Aorta (tissue), 5 donors: ENCODE results near the gene CAPS. TPM values are rescaled to one million over a fixed set of nuclear protein-coding genes. Genes with fewer than 3 reads are reported as not detected.

ENCODE experiments used
- ATAC-seq: fragments of 200-7000 bp; cut with Tn5 transposase; one replicate; pipeline ENCODE4 v1.9.1; 2022; ENCODE audit warnings: moderate library complexity; ENCODE audit not compliant: low FRiP score
- DNase-seq, 2 donors: peaks; one replicate each; pipeline ENCODE4 v3.0.0-alpha.2; 2020
- H3K27ac ChIP-seq, 2 donors: one replicate each; pipeline ENCODE4 v1.5.1; 2013; ENCODE audit warnings: low read length in 2 of 2, mild to moderate bottlenecking in 2 of 2, moderate library complexity in 2 of 2, control low read depth in 1 of 2, inconsistent platforms in 1 of 2, low read depth in 1 of 2
- H3K27me3 ChIP-seq, 2 donors: one replicate each; pipeline ENCODE4 v1.6.1; 2013; ENCODE audit warnings: control low read depth in 1 of 2, low read length in 1 of 2, mild to moderate bottlenecking in 1 of 2, moderate library complexity in 1 of 2; ENCODE audit not compliant: insufficient read depth in 2 of 2, control insufficient read depth in 1 of 2
- H3K36me3 ChIP-seq, 2 donors: one replicate each; pipeline ENCODE4 v1.6.1; 2013; ENCODE audit warnings: control low read depth in 1 of 2, low read length in 1 of 2, mild to moderate bottlenecking in 1 of 2; ENCODE audit not compliant: insufficient read depth in 2 of 2, control insufficient read depth in 1 of 2
- H3K4me1 ChIP-seq, 2 donors: one replicate each; pipeline ENCODE4 v1.6.1; 2013; ENCODE audit warnings: low read length in 2 of 2, control low read depth in 1 of 2, mild to moderate bottlenecking in 1 of 2, moderate library complexity in 1 of 2; ENCODE audit not compliant: insufficient read depth in 2 of 2, control insufficient read depth in 1 of 2
- H3K4me3 ChIP-seq, 2 donors: one replicate each; pipeline ENCODE4 v1.5.1; 2013; ENCODE audit warnings: low read length in 2 of 2, control low read depth in 1 of 2, mild to moderate bottlenecking in 1 of 2
- H3K9me3 ChIP-seq: one replicate; pipeline ENCODE4 v1.6.1; 2013; ENCODE audit warnings: mild to moderate bottlenecking, low read length; ENCODE audit not compliant: control insufficient read depth
- WGBS, 2 donors: extraction: QIAGEN DNeasy Blood & Tissue Kit; methylation state at CpG; one replicate each; pipeline ENCODE4 v1.1.7; 2013; 5-methylcytosine and 5-hydroxymethylcytosine counted together
- intact Hi-C, 2 donors: fragments of 100-400 bp; cut with DNase I; formaldehyde crosslinking; loops; one replicate each; pipeline versions ENCODE4 v1.14.2 to v1.15.0; 2022
- polyA plus RNA-seq, 2 donors: library from polyadenylated mRNA; stranded (reverse); fragments of 200-250 nt; gene quantifications; one replicate each; pipeline ENCODE4 v1.2.3, GENCODE V29; 2013
- total RNA-seq, 2 donors: library from RNA; stranded (reverse); fragmentation: NEBNext Ultra II Directional; extraction: Animal tissue kit (Norgen Biotek cat#: 25700); gene quantifications; one replicate each; pipeline ENCODE4 v1.2.1, GENCODE V29; 2021
- donor health status: healthy with polysubstance abuse.
- donor health status: Bipolar disorder and iron deficiency.
- donor health status: DM: no; HTN: no; CAD: no.
- donor health status: DM: no; HTN: no; CAD: no.
- donor health status: DM: yes; HTN: yes; CAD: no.

The CAPS gene
- total and polyA plus RNA-seq, 4 donors = 9.3 to 70.9 (median 11.7) TPM

- H3K9me3 ChIP-seq = no peaks in the 10 kb centered on the region
- no peaks in the 10 kb centered on the region for H3K27me3 ChIP-seq
- H3K36me3 ChIP-seq = no peaks in the 10 kb centered on the region
- intact Hi-C loops = loop anchor here in 1 of 2 donors (10.0 kb wide), 1 partner anchor 85 kb away; the partner anchor contains the start of gene NRTN
- no peak for DNase-seq
- no peak for ATAC-seq
- 43 to 47% methylated on average over 10 of the region's 10 CpGs for WGBS, 2 donors
- no peak overlapping the region for H3K27ac ChIP-seq
- H3K4me1 ChIP-seq = no peaks in the 10 kb centered on the region
- no peak overlapping the region for H3K4me3 ChIP-seq
Measured at GRCh38 chr19:5890099-5890498, 24.0 kb upstream of the CAPS start.

- ATAC-seq (no peak), DNase-seq (no peak)
- Histone ChIP-seq H3K4me1 (no peaks in the 10 kb centered on the region), H3K27me3 (no peaks in the 10 kb centered on the region), H3K9me3 (no peaks in the 10 kb centered on the region), H3K36me3 (no peaks in the 10 kb centered on the region), H3K4me3 (no peak overlapping the region), H3K27ac (no peak overlapping the region)
- intact Hi-C loops = loop anchor here in 1 of 2 donors (10.0 kb wide), 1 partner anchor 87 kb away; the partner anchor contains the start of gene NRTN
- 36 to 45% methylated on average over 4 of the region's 4 CpGs for WGBS, 2 donors
Measured at GRCh38 chr19:5891572-5891937, 22.5 kb upstream of the CAPS start.

- no peak overlapping the region for H3K27ac ChIP-seq
- intact Hi-C loops = loop anchor here in 1 of 2 donors (10.0 kb wide), 1 partner anchor 87 kb away; the partner anchor contains the start of gene NRTN
Measured at GRCh38 chr19:5891938-5892771, 21.9 kb upstream of the CAPS start.

GRCh38 chr19:5892772-5893275 lies 21.2 kb upstream of the CAPS start:
- no peak overlapping the region for H3K4me3 ChIP-seq
- DNase-seq (no peak), ATAC-seq (no peak)
- intact Hi-C loops = loop anchor here in 1 of 2 donors (10.0 kb wide), 1 partner anchor 88 kb away; the partner anchor contains the start of gene NRTN
- H3K36me3 ChIP-seq = peaks cover 0 to 2% of the 10 kb centered on the region in 2 donors
- no peaks in the 10 kb centered on the region for H3K27me3 ChIP-seq
- H3K27ac ChIP-seq = no peak overlapping the region
- 61 to 62% methylated on average over 15 of the region's 15 CpGs for WGBS, 2 donors
- H3K4me1 ChIP-seq = no peaks in the 10 kb centered on the region
- no peaks in the 10 kb centered on the region for H3K9me3 ChIP-seq

More at GRCh38 chr19:5891938-5892771, 21.9 kb upstream of the CAPS start:
- H3K27me3 ChIP-seq = no peaks in the 10 kb centered on the region
- ATAC-seq (peak; percentile 51), DNase-seq (no peak)
- H3K4me1 ChIP-seq = no peaks in the 10 kb centered on the region
- peaks cover 0 to 2% of the 10 kb centered on the region in 2 donors for H3K36me3 ChIP-seq
- 6 to 7% methylated on average over 48 of the region's 48 CpGs for WGBS, 2 donors
- H3K4me3 ChIP-seq = no peak overlapping the region
- H3K9me3 ChIP-seq = no peaks in the 10 kb centered on the region

- Histone ChIP-seq H3K9me3 (no peaks in the 10 kb centered on the region), H3K36me3 (peaks cover 0 to 2% of the 10 kb centered on the region in 2 donors), H3K27ac (no peak overlapping the region), H3K4me1 (no peaks in the 10 kb centered on the region), H3K27me3 (no peaks in the 10 kb centered on the region), H3K4me3 (no peak overlapping the region)
- DNase-seq (no peak), ATAC-seq (no peak)
- intact Hi-C loops = loop anchor here in 1 of 2 donors (10.0 kb wide), 1 partner anchor 89 kb away; the partner anchor contains the start of gene NRTN
- 29 to 32% methylated on average over 13 of the region's 13 CpGs for whole genome bisulfite sequencing, 2 donors
Measured at GRCh38 chr19:5893296-5893903, 20.7 kb upstream of the CAPS start.

GRCh38 chr19:5893907-5894703 lies 19.9 kb upstream of the CAPS start:
- Histone ChIP-seq H3K27me3 (no peaks in the 10 kb centered on the region), H3K4me3 (no peak overlapping the region), H3K9me3 (no peaks in the 10 kb centered on the region), H3K4me1 (no peaks in the 10 kb centered on the region), H3K27ac (peak overlapping the region in 1 of 2 donors; percentile 5), H3K36me3 (peaks cover 0 to 2% of the 10 kb centered on the region in 2 donors)
- DNase-seq = no peak
- intact Hi-C loops = loop anchor here in 1 of 2 donors (10.0 kb wide), 1 partner anchor 89 kb away; the partner anchor contains the start of gene NRTN
- WGBS, 2 donors = 5 to 6% methylated on average over 28 of the region's 28 CpGs
- ATAC-seq = peak; percentile 52

GRCh38 chr19:5894704-5895349 lies 19.2 kb upstream of the CAPS start:
- WGBS, 2 donors = 25 to 31% methylated on average over 28 of the region's 28 CpGs
- Histone ChIP-seq H3K4me1 (no peaks in the 10 kb centered on the region), H3K9me3 (no peaks in the 10 kb centered on the region), H3K27me3 (no peaks in the 10 kb centered on the region), H3K36me3 (peaks cover 0 to 2% of the 10 kb centered on the region in 2 donors), H3K27ac (peak overlapping the region in 1 of 2 donors; percentile 5), H3K4me3 (no peak overlapping the region)
- DNase-seq = peak in 1 of 2 donors; percentile 84
- no peak for ATAC-seq
- intact Hi-C loops = loop anchor here in 1 of 2 donors (10.0 kb wide), 1 partner anchor 90 kb away; the partner anchor contains the start of gene NRTN
